Thoracic aorta (tissue), 2 donors: ENCODE data around the gene PCGF1. TPM values are rescaled to one million over a fixed set of nuclear protein-coding genes. Genes with fewer than 3 reads are reported as not detected.

ENCODE experiments used
- ATAC-seq: fragments of 150-250 bp; one replicate; pipeline ENCODE4 v1.8.0; 2017; ENCODE audit warnings: low read depth; ENCODE audit not compliant: insufficient number of reproducible peaks, low FRiP score
- DNase-seq: peaks from one replicate; pipeline ENCODE4 v3.0.0-alpha.2; 2020; ENCODE audit warnings: low spot score
- H3K27ac ChIP-seq, 2 donors: fragments of 200-600 bp; sonication (generic); 1 replicate in 1 of 2; 2 replicates in 1 of 2; pipeline ENCODE4 v1.5.1; 2016; ENCODE audit warnings: mild to moderate bottlenecking in 2 of 2, moderate library complexity in 2 of 2
- H3K27me3 ChIP-seq: fragments of 200-600 bp; sonication (generic); replicated peaks from 2 replicates; pipeline ENCODE4 v1.6.0; 2016; ENCODE audit warnings: mild to moderate bottlenecking; ENCODE audit not compliant: insufficient read depth
- H3K36me3 ChIP-seq: fragments of 200-600 bp; sonication (generic); one replicate; pipeline ENCODE4 v1.5.1; 2016
- H3K4me1 ChIP-seq, 2 donors: fragments of 200-600 bp; sonication (generic); 1 replicate in 1 of 2; 2 replicates in 1 of 2; pipeline versions ENCODE4 v1.5.1 to v1.6.0; 2016; ENCODE audit warnings: low read depth in 2 of 2, mild to moderate bottlenecking in 1 of 2; ENCODE audit not compliant: control insufficient read depth in 1 of 2
- H3K4me3 ChIP-seq: fragments of 200-600 bp; sonication (generic); 2 replicates; pipeline ENCODE4 v1.5.1; 2016; ENCODE audit warnings: mild to moderate bottlenecking
- H3K9me3 ChIP-seq: fragments of 200-600 bp; sonication (generic); 2 replicates; pipeline ENCODE4 v1.5.1; 2016
- CTCF ChIP-seq: fragments of 200-600 bp; sonication (generic); IDR thresholded peaks from one replicate; pipeline ENCODE4 v1.5.1; 2019; ENCODE audit warnings: antibody characterized with exemption
- total RNA-seq, 2 donors: library from RNA; depleted of rRNA; stranded (reverse); fragments of >200 nt; gene quantifications; one replicate each; pipeline versions ENCODE4 v1.1.0 to v1.2.3, GENCODE V29; 2016

The PCGF1 gene
- total RNA-seq, 2 donors from 2014 or later: 7.8 to 8.0 TPM

- Histone ChIP-seq H3K4me3 (peak overlapping the region; percentile 100), H3K27me3 (no peaks in the 10 kb centered on the region), H3K27ac (peak overlapping the region; percentile 65 to 81), H3K36me3 (peaks cover 34% of the 10 kb centered on the region), H3K9me3 (no peaks in the 10 kb centered on the region), H3K4me1 (peaks cover 14 to 27% of the 10 kb centered on the region in 2 donors)
- no peak for TF ChIP-seq CTCF
- ATAC-seq: no peak
- no peak for DNase-seq
Measured at GRCh38 chr2:74530239-74531187, 23.0 kb upstream of the PCGF1 start.

- peak; percentile 94 for DNase-seq
- no peaks in the 10 kb centered on the region for H3K9me3 ChIP-seq
Measured at GRCh38 chr2:74529357-74530238, 22.1 kb upstream of the PCGF1 start, which contains the start of the genes AUP1 and HTRA2. Gene AUP1, minus strand, starts transcription at chr2:74529706. Its CDS starts 77 bp downstream, at chr2:74529629. Gene HTRA2, plus strand, starts transcription at chr2:74529933. Its CDS starts 74 bp downstream, at chr2:74530007.

GRCh38 chr2:74528600-74529356 lies 21.3 kb upstream of the PCGF1 start:
- no peaks in the 10 kb centered on the region for H3K9me3 ChIP-seq
- ATAC-seq (no peak), DNase-seq (no peak)
- H3K4me1 ChIP-seq: peaks cover 14 to 27% of the 10 kb centered on the region in 2 donors
- peak overlapping the region; percentile 81 for H3K27ac ChIP-seq
- no peak for TF ChIP-seq CTCF
- peaks cover 31% of the 10 kb centered on the region for H3K36me3 ChIP-seq
- peak overlapping the region; percentile 100 for H3K4me3 ChIP-seq
- no peaks in the 10 kb centered on the region for H3K27me3 ChIP-seq

More at GRCh38 chr2:74529357-74530238, 22.1 kb upstream of the PCGF1 start, which contains the start of the genes AUP1 and HTRA2:
- Histone ChIP-seq H3K27ac (peak within 1 kb of the TSS; percentile 81), H3K4me3 (peak within 1 kb of the TSS; percentile 100), H3K4me1 (peaks cover 14 to 27% of the 10 kb centered on the region in 2 donors), H3K36me3 (peaks cover 34% of the 10 kb centered on the region), H3K27me3 (no peaks in the 10 kb centered on the region)
- no peak for TF ChIP-seq CTCF
- peak; percentile 87 for ATAC-seq

- ATAC-seq (no peak), DNase-seq (no peak)
- Histone ChIP-seq H3K27me3 (no peaks in the 10 kb centered on the region), H3K36me3 (peaks cover 21% of the 10 kb centered on the region), H3K4me3 (no peak overlapping the region), H3K27ac (no peak overlapping the region), H3K4me1 (peaks cover 14 to 27% of the 10 kb centered on the region in 2 donors), H3K9me3 (no peaks in the 10 kb centered on the region)
- no peak for TF ChIP-seq CTCF
Measured at GRCh38 chr2:74527741-74528140, 20.2 kb upstream of the PCGF1 start.
